ENCODE data around the gene PSMB7.

GRCh38 chr9:124344291-124345050 lies 70.8 kb downstream of the PSMB7 start:
- TF ChIP-seq CTCF (tag by site-specific recombination; IDR thresholded peaks at IDR 0.05), result no peak
- no peak for TF ChIP-seq ZNF544 (tag by site-specific recombination; IDR thresholded peaks at IDR 0.05)
- TF ChIP-seq ZNF701 (tag by site-specific recombination; IDR thresholded peaks at IDR 0.05), result no peak
- TF ChIP-seq ZNF777 (tag by site-specific recombination; IDR thresholded peaks at IDR 0.05; ENCODE audit: borderline replicate concordance), result no peak
- no peak for TF ChIP-seq TSHZ1 (tag by site-specific recombination; IDR thresholded peaks at IDR 0.05; ENCODE audit: borderline replicate concordance)
- TF ChIP-seq TRIM28 (IDR thresholded peaks at IDR 0.05; ENCODE audit: borderline replicate concordance, low read length), result no peak
- no peak for TF ChIP-seq ZNF184 (tag by site-specific recombination; IDR thresholded peaks at IDR 0.05)

All from HEK293 (cell line).